ENCODE results near the gene NFIX. TPM values are rescaled to one million over a fixed set of nuclear protein-coding genes. Genes with fewer than 3 reads are reported as not detected.
A peak's percentile ranks its signal among the peaks of the same experiment; 100 is the strongest.

Gene NFIX
- total RNA-seq, 1 experiment from 2014 or later: 16.4 TPM

DNA sequence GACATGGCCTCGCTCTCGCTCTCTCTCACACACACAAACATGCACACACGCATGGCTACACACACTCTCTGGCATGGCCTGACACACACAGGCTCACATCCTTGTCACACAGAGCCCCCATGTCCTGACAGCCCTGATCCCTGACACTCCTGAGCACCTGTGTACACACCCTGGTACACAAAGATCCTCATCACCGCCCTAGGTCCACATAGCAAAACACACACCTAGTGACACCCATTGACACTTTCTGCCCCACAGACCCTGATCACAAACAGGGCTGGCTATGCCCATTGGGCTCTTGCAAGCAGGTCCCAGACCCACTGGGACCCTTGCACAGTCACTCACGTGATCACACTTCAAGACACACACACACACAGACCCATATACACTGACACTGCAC is 4.0 kb upstream of the NFIX start:
- CTCF ChIA-PET: interaction anchor here (0.7 kb wide), 1 partner anchor 933 kb away, joined by 4 read pairs; no protein-coding TSS in a partner anchor
- no peak for DNase-seq
- Mint-ChIP-seq H3K27me3 (ENCODE audit: unreplicated experiment) (peaks cover 14% of the 10 kb centered on the region), H3K9me3 (ENCODE audit: low read depth, unreplicated experiment) (no peaks in the 10 kb centered on the region), H3K4me1 (ENCODE audit: low read depth, unreplicated experiment) (peaks cover 8% of the 10 kb centered on the region), H3K4me3 (ENCODE audit: low read depth, unreplicated experiment) (no peak overlapping the region), H3K36me3 (ENCODE audit: insufficient read depth, unreplicated experiment) (peaks cover 15% of the 10 kb centered on the region), H3K27ac (ENCODE audit: unreplicated experiment) (no peak overlapping the region)
- TF ChIP-seq CTCF (IDR thresholded peaks at IDR 0.05; ENCODE audit: unreplicated experiment): no peak
- intact Hi-C loops (cut with micrococcal nuclease; ENCODE audit: unreplicated experiment): no loop called here
- BruUV-seq (replicated peaks): no TSS peak

DNA sequence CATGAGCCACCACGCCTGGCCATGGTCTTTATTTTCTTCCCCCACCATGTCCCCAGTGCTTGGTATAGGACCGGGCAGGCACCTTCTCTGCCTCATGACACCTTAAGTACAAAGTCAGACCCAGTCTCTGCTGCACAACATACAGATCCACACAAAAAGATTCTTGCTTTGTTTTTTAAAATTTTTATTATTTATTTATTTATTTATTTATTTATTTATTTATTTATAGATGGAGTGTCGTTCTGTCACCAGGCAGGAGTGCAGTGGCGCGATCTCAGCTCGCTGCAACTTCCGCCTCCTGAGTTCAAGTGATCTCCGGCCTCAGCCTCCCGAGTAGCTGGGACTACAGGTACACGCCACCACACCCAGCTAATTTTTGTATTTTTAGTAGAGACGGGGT is 2.5 kb upstream of the NFIX start:
- BruUV-seq (replicated peaks): no TSS peak
- CTCF ChIA-PET: interaction anchor here (0.6 to 0.7 kb wide), 2 partner anchors 132 to 1039 kb away, joined by 4 to 9 read pairs; no protein-coding TSS in a partner anchor
- no peak overlapping the region for H3K4me3 Mint-ChIP-seq (ENCODE audit: low read depth, unreplicated experiment)
- H3K27me3 Mint-ChIP-seq (ENCODE audit: unreplicated experiment): peaks cover 14% of the 10 kb centered on the region
- no peak for TF ChIP-seq CTCF (IDR thresholded peaks at IDR 0.05; ENCODE audit: unreplicated experiment)
- intact Hi-C loops (cut with micrococcal nuclease; ENCODE audit: unreplicated experiment): no loop called here
- no peak for DNase-seq
- H3K36me3 Mint-ChIP-seq (ENCODE audit: insufficient read depth, unreplicated experiment): peaks cover 15% of the 10 kb centered on the region
- H3K27ac Mint-ChIP-seq (ENCODE audit: unreplicated experiment): no peak overlapping the region
- H3K9me3 Mint-ChIP-seq (ENCODE audit: low read depth, unreplicated experiment): no peaks in the 10 kb centered on the region
- H3K4me1 Mint-ChIP-seq (ENCODE audit: low read depth, unreplicated experiment): peaks cover 8% of the 10 kb centered on the region

DNA sequence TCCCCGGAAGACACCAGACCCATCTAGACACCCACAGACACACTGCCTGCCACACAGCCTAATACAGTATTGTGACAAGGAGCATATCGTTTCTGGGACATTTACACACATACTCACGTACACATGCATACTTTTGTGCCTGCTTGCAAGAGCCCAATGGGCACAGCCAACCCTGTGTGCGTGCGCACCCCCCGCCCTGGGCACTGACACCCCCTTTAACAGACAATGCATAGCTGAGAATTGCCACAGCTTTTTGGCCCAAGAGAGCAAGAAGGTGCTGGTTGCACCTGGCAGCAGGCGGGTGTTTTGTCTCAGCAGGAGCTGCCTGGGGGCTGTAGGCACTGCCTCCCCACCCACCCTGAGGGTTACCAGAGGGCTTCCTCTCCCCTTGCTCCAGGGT is 1.7 kb upstream of the NFIX start:
- H3K36me3 Mint-ChIP-seq (ENCODE audit: insufficient read depth, unreplicated experiment): peaks cover 15% of the 10 kb centered on the region
- DNase-seq: no peak
- intact Hi-C loops (cut with micrococcal nuclease; ENCODE audit: unreplicated experiment): no loop called here
- BruUV-seq (replicated peaks): no TSS peak
- H3K4me3 Mint-ChIP-seq (ENCODE audit: low read depth, unreplicated experiment): peak overlapping the region; percentile 87
- no peaks in the 10 kb centered on the region for H3K9me3 Mint-ChIP-seq (ENCODE audit: low read depth, unreplicated experiment)
- TF ChIP-seq CTCF (IDR thresholded peaks at IDR 0.05; ENCODE audit: unreplicated experiment): no peak
- no peak overlapping the region for H3K27ac Mint-ChIP-seq (ENCODE audit: unreplicated experiment)
- CTCF ChIA-PET: no interaction called here
- peaks cover 8% of the 10 kb centered on the region for H3K4me1 Mint-ChIP-seq (ENCODE audit: low read depth, unreplicated experiment)
- H3K27me3 Mint-ChIP-seq (ENCODE audit: unreplicated experiment): peaks cover 14% of the 10 kb centered on the region

- Mint-ChIP-seq H3K4me3 (ENCODE audit: low read depth, unreplicated experiment) (peak overlapping the region; percentile 87), H3K27me3 (ENCODE audit: unreplicated experiment) (peaks cover 14% of the 10 kb centered on the region), H3K27ac (ENCODE audit: unreplicated experiment) (no peak overlapping the region), H3K36me3 (ENCODE audit: insufficient read depth, unreplicated experiment) (peaks cover 15% of the 10 kb centered on the region), H3K4me1 (ENCODE audit: low read depth, unreplicated experiment) (peaks cover 8% of the 10 kb centered on the region), H3K9me3 (ENCODE audit: low read depth, unreplicated experiment) (no peaks in the 10 kb centered on the region)
- intact Hi-C loops (cut with micrococcal nuclease; ENCODE audit: unreplicated experiment): no loop called here
- DNase-seq: no peak
- BruUV-seq (replicated peaks): no TSS peak
- CTCF ChIA-PET: interaction anchor here (1.1 kb wide), 1 partner anchor 65 kb away, joined by 3 read pairs; no protein-coding TSS in a partner anchor
- TF ChIP-seq CTCF (IDR thresholded peaks at IDR 0.05; ENCODE audit: unreplicated experiment): no peak
These were observed 526 bp downstream of the NFIX start for GRCh38 chr19:12995596-12996405.
